SK-N-SH treated with all-trans-retinoic acid at 6 μM for 48 hours (cell line): Measurements from ENCODE around the gene DCLK2.
A peak's percentile ranks its signal among the peaks of the same experiment; 100 is the strongest.

Source experiments
- ARNTL ChIP-seq: fragments of 450-650 bp; formaldehyde crosslinking; IDR thresholded peaks from 2 replicates; pipeline ENCODE4 v1.5.0; 2020; ENCODE audit warnings: low read depth, mild to moderate bottlenecking, moderate library complexity, borderline replicate concordance
- BACH2 ChIP-seq: fragments of 250-450 bp; sonication (Bioruptor Pico); IDR thresholded peaks from 2 replicates; pipeline ENCODE4 v1.9.0; 2021; ENCODE audit warnings: mild to moderate bottlenecking, borderline replicate concordance
- CSRNP3 ChIP-seq: fragments of 250-450 bp; sonication (Bioruptor Pico); IDR thresholded peaks from 2 replicates; pipeline ENCODE4 v1.5.1; 2021; ENCODE audit warnings: mild to moderate bottlenecking, moderate library complexity
- GLIS3 ChIP-seq: fragments of 250-450 bp; sonication (Bioruptor Pico); IDR thresholded peaks from 2 replicates; pipeline ENCODE4 v1.5.0; 2020; ENCODE audit warnings: mild to moderate bottlenecking, moderate library complexity
- OSR1 ChIP-seq: fragments of 250-450 bp; sonication (Bioruptor Pico); IDR thresholded peaks from 2 replicates; pipeline ENCODE4 v1.8.0; 2022; ENCODE audit warnings: moderate library complexity, mild to moderate bottlenecking, inconsistent platforms
- PATZ1 ChIP-seq: fragments of 250-450 bp; sonication (Bioruptor Pico); IDR thresholded peaks from 2 replicates; pipeline ENCODE4 v1.8.0; 2020; ENCODE audit warnings: mild to moderate bottlenecking, moderate library complexity, borderline replicate concordance
- POU6F1 ChIP-seq: fragments of 250-450 bp; sonication (Bioruptor Pico); IDR thresholded peaks from 2 replicates; pipeline ENCODE4 v1.8.0; 2021; ENCODE audit warnings: low read depth, mild to moderate bottlenecking, moderate library complexity, borderline replicate concordance
- PPARA ChIP-seq: fragments of 250-450 bp; sonication (Bioruptor Pico); IDR thresholded peaks from 2 replicates; pipeline ENCODE4 v1.5.0; 2020; ENCODE audit warnings: mild to moderate bottlenecking, borderline replicate concordance
- RARB ChIP-seq: fragments of 250-450 bp; sonication (Bioruptor Pico); IDR thresholded peaks from 2 replicates; pipeline ENCODE4 v1.8.0; 2021; ENCODE audit warnings: mild to moderate bottlenecking, moderate library complexity
- TCF4 ChIP-seq: fragments of 250-450 bp; sonication (Bioruptor Pico); IDR thresholded peaks from 2 replicates; pipeline ENCODE4 v1.8.0; 2021; ENCODE audit warnings: mild to moderate bottlenecking, moderate library complexity, borderline replicate concordance
- ZFP3 ChIP-seq: fragments of 250-450 bp; sonication (Bioruptor Pico); IDR thresholded peaks from 2 replicates; pipeline ENCODE4 v1.5.0; 2020; ENCODE audit warnings: mild to moderate bottlenecking, moderate library complexity
- ZNF565 ChIP-seq: fragments of 450-650 bp; formaldehyde crosslinking; conservative IDR thresholded peaks from 2 replicates; pipeline ENCODE4 v1.5.0; 2020; ENCODE audit warnings: low read depth, mild to moderate bottlenecking, moderate library complexity
- ZNF70 ChIP-seq: fragments of 450-650 bp; formaldehyde crosslinking; IDR thresholded peaks from 2 replicates; pipeline ENCODE4 v1.5.0; 2020; ENCODE audit warnings: mild to moderate bottlenecking, moderate library complexity
- ZNF8 ChIP-seq: fragments of 450-650 bp; formaldehyde crosslinking; IDR thresholded peaks from 2 replicates; pipeline ENCODE4 v1.5.0; 2020; ENCODE audit warnings: mild to moderate bottlenecking, moderate library complexity

- TF ChIP-seq PATZ1 (CRISPR knock-in tag) (no peak), ZNF565 (no peak), ARNTL (CRISPR knock-in tag) (no peak), RARB (no peak), GLIS3 (CRISPR knock-in tag) (0 out of 2 replicates have a peak, but pooled peaks have one; percentile 2), CSRNP3 (CRISPR knock-in tag) (no peak), PPARA (CRISPR knock-in tag) (no peak), BACH2 (CRISPR knock-in tag) (no peak), ZFP3 (CRISPR knock-in tag) (no peak), OSR1 (CRISPR knock-in tag) (no peak), POU6F1 (no peak), ZNF8 (CRISPR knock-in tag) (no peak), TCF4 (CRISPR knock-in tag) (no peak), ZNF70 (no peak)
Measured at GRCh38 chr4:150080337-150080736, 2.1 kb downstream of the DCLK2 start.
